ENCODE results near the gene MOSPD3. TPM values are rescaled to one million over a fixed set of nuclear protein-coding genes. Genes with fewer than 3 reads are reported as not detected.

Gene MOSPD3
- total RNA-seq, 3 donors from 2014 or later: 11.9 to 17.2 (median 14.4) TPM

DNA sequence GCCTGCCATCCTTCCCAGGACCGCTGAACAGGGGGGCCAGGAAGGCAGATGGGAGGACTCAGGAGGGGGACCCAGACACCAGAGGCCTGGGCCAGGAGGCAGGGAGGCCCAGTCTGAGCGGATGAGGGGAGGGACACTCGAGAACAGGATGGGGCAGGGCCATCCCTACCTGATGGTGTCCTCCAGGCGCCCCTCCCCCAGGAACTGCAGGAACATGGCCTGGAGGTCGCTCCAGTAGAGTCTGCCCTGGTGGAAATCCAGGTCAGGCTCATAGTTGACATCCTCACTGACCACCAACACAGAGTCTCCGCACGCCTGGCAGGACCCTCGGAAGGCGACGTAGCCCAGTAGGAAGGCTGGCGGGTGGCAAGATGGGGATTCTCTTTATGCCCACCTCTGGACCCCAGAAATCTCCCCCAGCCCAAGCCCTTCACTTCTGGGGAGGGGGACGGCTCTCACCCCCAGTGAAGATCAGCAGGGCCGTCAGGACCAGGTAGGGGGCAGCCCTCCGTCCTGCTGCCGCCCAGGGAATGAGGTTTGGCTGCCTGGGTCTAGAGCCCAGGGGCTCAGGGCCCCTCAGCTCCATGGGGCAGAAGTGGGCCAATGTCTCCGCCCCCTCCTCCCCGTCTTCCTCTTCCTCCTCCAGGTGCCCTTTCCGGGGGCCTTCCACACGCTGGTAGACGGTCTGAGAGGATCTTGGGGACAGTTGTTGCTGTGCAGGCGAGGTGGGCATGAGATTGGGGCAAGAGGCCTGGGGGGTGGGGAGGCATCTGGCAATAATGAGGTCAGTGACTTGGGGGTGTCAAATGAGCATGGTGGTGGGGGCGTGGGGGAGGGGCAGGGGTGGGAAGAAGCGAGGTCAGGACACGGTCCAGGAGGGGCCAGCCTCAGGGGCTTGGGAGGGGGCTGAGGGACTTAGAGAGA is 28.4 kb downstream of the MOSPD3 start:
- DNase-seq: no peak
- intact Hi-C loops (cut with DNase I, micrococcal nuclease): no loop called here
- Histone ChIP-seq H3K4me3 (no peak overlapping the region), H3K36me3 (ENCODE audit: low read depth) (no peaks in the 10 kb centered on the region), H3K4me1 (ENCODE audit: low read depth) (no peaks in the 10 kb centered on the region), H3K9me3 (no peaks in the 10 kb centered on the region)
- ATAC-seq: no peak
- TF ChIP-seq, protein P1, sequence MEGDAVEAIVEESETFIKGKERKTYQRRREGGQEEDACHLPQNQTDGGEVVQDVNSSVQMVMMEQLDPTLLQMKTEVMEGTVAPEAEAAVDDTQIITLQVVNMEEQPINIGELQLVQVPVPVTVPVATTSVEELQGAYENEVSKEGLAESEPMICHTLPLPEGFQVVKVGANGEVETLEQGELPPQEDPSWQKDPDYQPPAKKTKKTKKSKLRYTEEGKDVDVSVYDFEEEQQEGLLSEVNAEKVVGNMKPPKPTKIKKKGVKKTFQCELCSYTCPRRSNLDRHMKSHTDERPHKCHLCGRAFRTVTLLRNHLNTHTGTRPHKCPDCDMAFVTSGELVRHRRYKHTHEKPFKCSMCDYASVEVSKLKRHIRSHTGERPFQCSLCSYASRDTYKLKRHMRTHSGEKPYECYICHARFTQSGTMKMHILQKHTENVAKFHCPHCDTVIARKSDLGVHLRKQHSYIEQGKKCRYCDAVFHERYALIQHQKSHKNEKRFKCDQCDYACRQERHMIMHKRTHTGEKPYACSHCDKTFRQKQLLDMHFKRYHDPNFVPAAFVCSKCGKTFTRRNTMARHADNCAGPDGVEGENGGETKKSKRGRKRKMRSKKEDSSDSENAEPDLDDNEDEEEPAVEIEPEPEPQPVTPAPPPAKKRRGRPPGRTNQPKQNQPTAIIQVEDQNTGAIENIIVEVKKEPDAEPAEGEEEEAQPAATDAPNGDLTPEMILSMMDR (IDR thresholded peaks at IDR 0.05): no peak

DNA sequence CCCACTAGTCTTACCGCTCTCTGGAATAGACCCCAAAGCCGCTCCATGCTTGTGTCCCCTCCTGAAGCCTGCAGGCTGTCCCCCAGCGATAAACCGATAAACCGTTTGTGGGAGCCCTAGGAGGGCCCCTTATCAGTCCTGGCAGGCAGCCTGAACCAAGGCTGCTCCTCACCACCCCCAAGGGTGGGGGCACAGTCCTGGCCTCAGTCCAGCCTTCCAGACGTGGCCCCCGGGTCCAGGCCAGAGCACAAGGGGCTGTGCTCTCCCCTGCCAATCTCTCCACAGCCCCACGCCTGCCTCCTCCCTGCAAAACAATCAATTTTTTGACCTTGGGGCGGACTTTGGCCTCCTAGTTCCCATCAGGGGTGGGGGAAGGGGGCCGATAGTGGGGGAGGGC is 29.1 kb downstream of the MOSPD3 start, which contains the start of gene TFR2:
Gene TFR2, minus strand, starts transcription at position 90 of the 397 bp plus-strand sequence. Its CDS starts 43 bp downstream, at position 47.
- DNase-seq (no peak), ATAC-seq (no peak)
- TF ChIP-seq, protein P1 (IDR thresholded peaks at IDR 0.05): no peak
- H3K36me3 ChIP-seq (ENCODE audit: low read depth): no peaks in the 10 kb centered on the region
- H3K9me3 ChIP-seq: no peaks in the 10 kb centered on the region
- H3K4me3 ChIP-seq: no peak within 1 kb of the TSS
- intact Hi-C loops (cut with DNase I, micrococcal nuclease): no loop called here
- H3K4me1 ChIP-seq (ENCODE audit: low read depth): no peaks in the 10 kb centered on the region

DNA sequence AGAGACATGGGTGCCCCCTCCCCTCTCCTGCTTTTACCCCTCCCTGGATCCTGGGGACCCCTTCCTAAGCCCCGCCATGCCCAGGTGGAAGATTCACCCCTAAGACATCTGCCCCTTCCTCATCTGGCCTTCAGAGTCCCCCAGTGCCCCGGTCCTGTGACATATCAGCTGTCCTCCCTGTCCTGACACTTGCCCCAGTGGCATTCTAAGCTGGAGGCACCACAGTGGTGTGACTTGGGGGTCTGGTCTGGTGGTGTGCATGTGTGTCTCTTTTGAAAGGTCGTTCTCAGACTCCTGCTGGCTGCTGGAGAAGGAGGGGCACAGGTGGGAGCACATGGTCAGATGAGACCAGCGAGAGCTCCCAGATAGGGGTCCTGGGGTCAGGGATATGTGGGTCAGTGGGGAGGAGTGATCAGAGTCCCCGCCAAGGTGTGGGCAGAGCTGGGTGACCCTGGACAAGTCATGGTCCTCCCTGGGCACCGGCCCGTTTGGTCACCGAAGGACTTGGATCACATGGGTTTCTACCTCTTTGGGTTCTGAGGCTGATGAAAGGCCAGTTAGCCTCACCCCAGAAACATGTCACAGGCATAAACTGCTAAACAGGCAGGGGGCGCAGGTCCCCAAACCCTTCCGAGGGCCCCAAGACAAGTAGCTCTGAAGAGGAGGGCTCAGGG is 29.7 kb downstream of the MOSPD3 start:
- TF ChIP-seq, protein P1 (IDR thresholded peaks at IDR 0.05): no peak
- intact Hi-C loops (cut with DNase I, micrococcal nuclease): no loop called here
- Histone ChIP-seq H3K4me1 (ENCODE audit: low read depth) (no peaks in the 10 kb centered on the region), H3K4me3 (no peak overlapping the region), H3K36me3 (ENCODE audit: low read depth) (no peaks in the 10 kb centered on the region), H3K9me3 (no peaks in the 10 kb centered on the region)
- ATAC-seq (no peak), DNase-seq (no peak)

DNA sequence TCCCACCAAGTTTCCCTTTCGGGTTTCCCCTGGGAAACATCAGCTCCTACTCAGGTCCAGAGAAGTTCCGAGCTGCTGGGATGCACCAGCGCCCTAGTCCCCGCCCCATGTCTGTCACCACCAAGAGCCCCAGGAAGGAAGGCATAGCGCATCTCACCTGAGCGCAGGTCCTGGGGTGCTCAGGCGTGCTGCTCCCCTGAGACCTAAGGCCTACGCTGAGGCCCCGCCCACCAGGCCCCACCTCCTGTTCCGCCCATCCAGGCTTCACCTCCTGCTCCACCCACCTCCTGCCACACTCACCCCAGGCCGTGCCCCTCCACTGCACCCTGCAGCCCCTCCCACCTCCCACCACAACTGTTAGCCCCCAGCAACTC is 30.2 kb downstream of the MOSPD3 start:
- TF ChIP-seq, protein P1 (IDR thresholded peaks at IDR 0.05): no peak
- intact Hi-C loops (cut with DNase I, micrococcal nuclease): no loop called here
- Histone ChIP-seq H3K4me1 (ENCODE audit: low read depth) (no peaks in the 10 kb centered on the region), H3K36me3 (ENCODE audit: low read depth) (no peaks in the 10 kb centered on the region), H3K9me3 (no peaks in the 10 kb centered on the region), H3K4me3 (no peak overlapping the region)
- DNase-seq (peak in 2 of 3 donors; percentile 55 to 65), ATAC-seq (peak; percentile 84)

DNA sequence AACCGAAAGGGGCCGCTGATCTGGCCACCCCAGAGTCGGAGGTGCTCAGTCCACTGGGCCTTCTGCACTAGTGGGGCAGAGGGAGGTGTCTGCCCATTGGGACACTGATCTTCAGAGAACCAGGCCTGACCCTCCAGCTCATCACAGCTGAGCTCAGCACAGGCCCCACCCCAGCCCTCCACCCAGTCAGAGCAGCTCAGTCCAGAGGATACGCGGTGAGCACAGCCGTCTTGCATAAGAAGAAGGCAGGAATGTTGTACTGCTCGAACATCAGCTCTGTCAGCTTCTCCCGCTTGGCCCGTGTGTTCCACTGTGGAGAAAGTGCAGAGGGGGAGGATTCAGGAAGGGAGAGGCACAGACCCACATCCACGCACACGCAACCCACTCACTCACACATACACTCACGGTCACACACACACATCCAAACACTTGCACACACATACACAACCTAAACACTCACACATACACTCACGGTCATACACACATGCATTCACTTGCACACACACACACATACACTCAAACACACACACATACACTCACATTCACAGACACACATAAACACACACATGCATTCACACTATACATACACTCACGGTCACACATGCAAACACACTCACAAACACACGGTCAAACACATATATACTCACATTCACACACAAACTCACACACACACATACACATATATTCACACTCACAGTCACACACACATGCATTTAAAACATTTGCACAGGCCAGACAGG is 37.7 kb downstream of the MOSPD3 start:
- no peaks in the 10 kb centered on the region for H3K9me3 ChIP-seq

More for the DNA sequence above, 37.7 kb downstream of the MOSPD3 start:
- Histone ChIP-seq H3K36me3 (ENCODE audit: low read depth) (no peaks in the 10 kb centered on the region), H3K4me1 (ENCODE audit: low read depth) (no peaks in the 10 kb centered on the region), H3K4me3 (no peak overlapping the region)
- TF ChIP-seq, protein P1 (IDR thresholded peaks at IDR 0.05): no peak
- ATAC-seq: no peak
- intact Hi-C loops (cut with DNase I, micrococcal nuclease): no loop called here
- DNase-seq: no peak
